Ammon's horn (tissue), 1 donor: ENCODE measurements around the gene THSD7B.

Experiments used
- DNase-seq: peaks from one replicate; pipeline ENCODE4 v3.0.0-alpha.2; 2016; ENCODE audit warnings: low spot score

The THSD7B gene

GRCh38 chr2:137706786-137707613 is 941.7 kb downstream of the THSD7B start:
- no peak for DNase-seq

- DNase-seq = no peak
Measured at GRCh38 chr2:137708311-137708710, 943.0 kb downstream of the THSD7B start.

GRCh38 chr2:137715731-137716191 is 950.4 kb downstream of the THSD7B start:
- DNase-seq = no peak

GRCh38 chr2:137718786-137719185 is 953.4 kb downstream of the THSD7B start:
- no peak for DNase-seq

GRCh38 chr2:137721733-137722132 is 956.4 kb downstream of the THSD7B start:
- no peak for DNase-seq

- no peak for DNase-seq
Measured at GRCh38 chr2:137724912-137725311, 959.6 kb downstream of the THSD7B start.
